NCI-H2107 (cell line): Measurements from ENCODE around the gene ZIC1.

Experiments
- DNase-seq: peaks from one replicate; lab custom pipeline; 2025; lab: John Stamatoyannopoulos, UW

Gene ZIC1

DNA sequence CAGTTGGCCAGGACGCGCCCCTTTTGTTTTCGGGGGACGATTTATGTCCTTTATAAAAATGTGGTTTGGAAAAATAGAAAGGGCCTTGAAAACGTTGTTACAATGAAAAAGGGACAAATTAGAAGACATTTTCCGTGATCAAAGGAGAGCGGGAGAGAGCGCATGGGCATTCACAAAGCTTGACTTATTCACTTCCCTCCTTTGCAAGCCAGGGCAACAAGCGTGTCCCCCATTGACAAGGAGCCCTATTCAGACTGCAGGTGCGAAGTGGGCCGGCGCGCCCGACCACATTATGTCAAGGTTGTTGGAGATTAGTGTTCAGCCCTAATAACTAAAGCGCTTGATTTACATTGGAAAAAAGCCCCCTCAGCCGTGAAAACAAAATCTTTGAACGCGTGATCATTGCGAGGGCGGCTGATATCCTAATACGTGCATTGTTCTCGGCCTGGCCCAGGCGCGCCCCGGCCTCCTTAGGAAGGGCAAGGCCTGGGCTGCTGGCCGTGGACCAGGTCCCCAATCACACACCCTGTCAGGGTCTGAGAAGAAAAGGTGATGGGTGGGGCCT, 28.7 kb upstream of the ZIC1 start:
- no peak for DNase-seq

DNA sequence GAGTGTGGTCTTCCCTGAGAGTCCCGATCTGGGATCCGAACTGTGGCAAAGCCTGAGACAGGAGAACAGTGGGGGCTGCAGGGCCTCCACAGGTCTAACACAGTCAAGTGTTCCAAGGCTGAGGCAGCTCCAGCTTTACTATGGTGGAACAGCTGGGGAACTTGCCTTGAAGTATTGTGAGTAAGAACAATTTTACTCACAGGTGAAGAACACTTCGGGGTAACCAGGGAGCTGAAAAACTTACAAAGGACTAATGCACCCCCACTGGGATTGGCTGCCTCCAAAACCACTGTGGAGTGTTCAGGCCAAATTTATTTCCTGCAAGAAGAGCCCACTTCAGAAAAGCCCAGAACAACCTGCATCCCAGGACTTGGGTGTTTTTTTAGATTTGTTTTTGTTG, 28.2 kb upstream of the ZIC1 start:
- DNase-seq = no peak

DNA sequence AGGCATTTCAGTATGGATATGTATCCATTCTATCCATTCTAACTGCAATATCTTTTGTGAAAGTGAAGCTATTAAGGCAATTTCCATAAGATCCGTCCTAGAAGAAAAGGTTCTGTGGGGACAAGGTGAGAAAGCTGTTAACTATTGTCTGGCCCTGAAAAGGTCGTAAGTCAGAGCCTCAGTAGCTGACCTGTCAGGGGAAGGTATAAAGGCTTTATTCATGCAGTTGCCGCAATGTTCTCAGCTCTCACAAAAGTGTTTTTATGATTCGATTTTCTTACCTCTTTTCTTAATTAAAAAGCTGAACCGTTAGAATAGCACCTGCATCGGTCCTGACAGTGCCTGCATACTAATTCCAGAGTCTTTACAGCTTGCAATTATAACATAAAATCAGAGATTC, 27.6 kb upstream of the ZIC1 start:
- no peak for DNase-seq

DNA sequence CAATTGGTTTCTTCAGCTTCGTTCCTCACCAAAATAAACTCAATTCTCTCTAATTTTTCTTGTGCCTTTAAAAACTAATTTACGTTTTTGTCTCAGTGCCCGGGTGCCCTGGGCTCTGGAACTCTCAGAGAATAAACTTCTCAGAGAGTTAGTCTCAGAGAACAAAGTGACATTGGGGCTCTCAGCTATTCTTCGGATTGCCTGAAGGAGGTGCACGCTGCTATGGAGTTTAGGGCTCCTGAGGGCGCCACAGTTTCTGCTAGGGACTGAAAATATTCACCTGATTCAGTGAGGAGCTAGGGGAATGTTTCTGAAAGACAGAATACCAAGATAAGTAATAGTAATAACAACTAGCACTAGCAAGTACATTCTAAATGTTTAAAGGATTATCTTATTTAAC, 25.5 kb upstream of the ZIC1 start:
- DNase-seq = no peak

DNA sequence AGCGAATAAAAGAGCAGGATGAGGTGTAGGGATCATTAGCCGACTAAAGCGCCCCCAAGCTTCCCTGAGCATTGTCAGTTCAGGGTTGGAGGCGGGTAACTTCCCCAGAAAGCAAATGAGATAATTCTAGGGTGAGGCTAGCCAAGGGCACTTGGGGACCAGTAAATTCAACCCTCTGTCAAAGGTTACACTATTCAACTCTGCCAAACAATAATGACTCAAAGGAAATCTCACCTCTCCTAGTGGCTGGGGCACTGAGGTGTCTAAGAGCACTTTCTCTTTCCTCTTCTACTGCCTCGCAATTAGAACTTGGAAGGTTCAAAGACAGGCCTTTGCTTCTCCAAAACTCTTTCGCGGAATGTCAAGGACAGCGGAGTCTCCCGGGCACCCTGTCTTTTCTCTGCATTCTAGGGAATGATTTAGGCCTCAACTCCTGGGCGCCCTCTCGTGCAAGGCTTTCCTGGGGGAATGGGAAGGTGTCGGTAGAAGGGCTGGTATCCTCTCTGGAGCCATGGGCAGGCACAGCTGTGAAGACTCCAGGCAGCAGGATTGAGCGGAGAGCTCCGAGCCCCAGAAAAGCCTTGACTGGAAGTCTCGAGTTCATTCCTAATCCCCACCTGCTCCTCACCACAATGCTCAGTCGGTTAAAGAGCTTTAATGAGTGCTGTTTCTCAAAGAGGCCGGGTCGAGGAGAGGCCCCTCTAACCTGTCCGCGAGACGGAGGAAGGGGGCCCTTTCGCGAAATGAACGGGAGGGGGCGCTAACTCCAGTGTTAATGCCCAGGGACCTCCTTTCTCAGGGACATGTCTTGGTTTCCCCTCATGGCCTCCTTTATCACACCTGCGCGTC, 24.7 kb upstream of the ZIC1 start:
- no peak for DNase-seq

DNA sequence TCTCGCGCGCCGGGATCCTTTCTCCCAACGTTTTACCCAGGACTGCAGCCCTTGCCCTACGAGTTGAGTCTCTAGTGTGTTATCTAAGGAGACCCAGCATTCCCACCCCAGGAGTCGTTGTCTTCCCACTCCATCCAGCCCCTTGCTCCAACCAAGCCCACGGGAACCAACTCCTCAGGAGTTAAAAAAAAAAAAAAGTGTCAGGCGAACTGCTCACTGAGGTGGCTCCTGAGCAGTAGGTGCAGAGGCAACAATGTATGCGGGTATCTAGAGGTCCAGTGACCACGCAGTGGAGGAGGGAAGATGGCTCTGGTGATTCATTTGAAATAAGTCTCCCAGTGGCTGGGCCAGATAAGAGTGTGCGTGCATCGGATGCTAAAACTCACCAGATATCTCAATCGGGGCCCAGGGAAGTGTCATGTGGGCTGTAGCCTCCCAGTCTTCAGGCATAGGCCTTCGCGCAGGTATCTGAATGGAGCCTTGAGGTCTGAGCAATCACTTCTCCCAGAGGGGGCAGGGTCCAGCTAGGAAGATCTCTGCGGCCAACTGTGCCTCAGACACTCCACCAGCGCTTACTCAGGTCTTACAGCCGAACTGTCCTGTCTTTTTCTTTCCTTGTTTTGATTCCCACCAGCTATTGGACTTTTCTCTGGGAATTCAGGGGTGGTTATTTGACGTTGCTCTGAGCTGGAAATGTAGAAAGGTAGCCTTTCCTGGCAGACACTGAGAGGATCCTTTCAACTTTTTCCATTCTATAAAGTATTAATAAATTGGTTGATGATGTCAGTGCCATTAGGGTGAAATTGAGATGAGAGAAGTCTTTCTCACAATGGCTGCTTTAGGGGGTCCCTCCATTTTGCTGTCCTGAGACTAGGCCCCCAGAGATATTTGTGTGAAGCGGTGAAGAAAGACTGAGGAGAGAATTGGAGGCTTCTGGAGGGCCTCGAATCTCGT, 23.8 kb upstream of the ZIC1 start:
- no peak for DNase-seq

DNA sequence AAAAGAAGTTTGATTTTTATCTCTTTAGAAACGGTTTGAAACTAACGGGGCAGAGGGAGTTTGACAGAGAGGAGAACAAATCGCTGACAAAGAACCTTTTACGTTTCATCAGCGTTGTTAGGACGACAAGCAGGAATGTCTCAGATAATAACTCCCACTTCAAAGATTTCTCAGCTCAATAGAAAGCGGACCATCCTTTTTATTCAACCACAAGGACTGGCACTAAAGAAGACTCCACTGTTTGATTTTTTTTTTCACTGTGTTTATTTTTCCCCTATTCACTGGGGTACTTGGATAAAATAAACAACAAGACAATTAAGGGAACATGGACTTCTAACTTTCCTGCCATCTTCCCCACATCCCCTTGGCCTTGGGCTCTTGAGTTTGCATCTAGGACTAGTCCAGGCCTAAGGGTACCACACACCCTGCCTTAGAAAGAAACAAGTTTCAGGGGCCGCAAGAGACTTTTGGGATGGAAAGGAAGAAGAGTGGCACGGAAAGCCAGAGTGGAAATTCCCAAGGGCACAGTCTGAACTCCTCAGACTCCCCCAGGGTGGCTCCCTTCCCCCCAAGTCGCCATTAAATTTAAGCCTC, 21.8 kb upstream of the ZIC1 start:
- no peak for DNase-seq

DNA sequence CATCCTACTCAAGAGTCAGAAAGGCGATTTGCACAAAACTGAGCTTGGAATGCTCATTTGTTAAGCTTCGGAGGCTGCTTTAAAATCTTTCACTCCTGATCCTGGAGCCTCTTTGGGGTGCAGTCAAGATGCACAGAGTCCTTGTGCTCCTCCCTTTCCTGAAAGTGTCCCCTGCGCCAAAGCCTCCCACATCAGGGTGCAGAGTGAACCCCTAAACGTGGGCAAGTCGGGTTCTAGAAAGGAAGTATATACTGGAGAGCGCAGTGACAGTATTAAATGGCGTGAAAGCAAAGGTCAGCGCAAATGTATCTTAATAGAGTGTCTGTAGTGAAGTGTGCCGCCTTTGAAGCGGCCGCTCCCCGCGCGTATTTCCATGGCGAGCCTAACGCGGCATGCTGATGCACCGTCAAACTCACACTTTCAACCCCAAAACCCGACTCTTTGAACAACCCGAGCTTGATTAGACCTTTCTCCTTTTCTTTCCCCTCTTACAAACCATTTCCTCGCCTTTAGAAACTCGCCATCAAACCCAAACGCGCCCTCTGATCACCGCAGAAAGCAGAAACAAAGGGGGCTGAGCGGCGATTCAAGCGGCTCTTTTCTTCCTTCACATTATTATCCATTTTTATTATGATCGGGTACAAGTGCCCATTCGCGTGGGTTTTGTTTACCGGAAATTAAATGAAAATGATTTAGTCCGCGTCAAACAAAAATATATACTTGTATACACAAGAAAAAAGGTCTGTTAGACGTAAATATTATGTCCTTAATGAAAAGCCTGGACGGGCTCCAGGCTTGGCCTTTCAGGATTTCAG, 21.1 kb upstream of the ZIC1 start:
- DNase-seq = no peak

DNA sequence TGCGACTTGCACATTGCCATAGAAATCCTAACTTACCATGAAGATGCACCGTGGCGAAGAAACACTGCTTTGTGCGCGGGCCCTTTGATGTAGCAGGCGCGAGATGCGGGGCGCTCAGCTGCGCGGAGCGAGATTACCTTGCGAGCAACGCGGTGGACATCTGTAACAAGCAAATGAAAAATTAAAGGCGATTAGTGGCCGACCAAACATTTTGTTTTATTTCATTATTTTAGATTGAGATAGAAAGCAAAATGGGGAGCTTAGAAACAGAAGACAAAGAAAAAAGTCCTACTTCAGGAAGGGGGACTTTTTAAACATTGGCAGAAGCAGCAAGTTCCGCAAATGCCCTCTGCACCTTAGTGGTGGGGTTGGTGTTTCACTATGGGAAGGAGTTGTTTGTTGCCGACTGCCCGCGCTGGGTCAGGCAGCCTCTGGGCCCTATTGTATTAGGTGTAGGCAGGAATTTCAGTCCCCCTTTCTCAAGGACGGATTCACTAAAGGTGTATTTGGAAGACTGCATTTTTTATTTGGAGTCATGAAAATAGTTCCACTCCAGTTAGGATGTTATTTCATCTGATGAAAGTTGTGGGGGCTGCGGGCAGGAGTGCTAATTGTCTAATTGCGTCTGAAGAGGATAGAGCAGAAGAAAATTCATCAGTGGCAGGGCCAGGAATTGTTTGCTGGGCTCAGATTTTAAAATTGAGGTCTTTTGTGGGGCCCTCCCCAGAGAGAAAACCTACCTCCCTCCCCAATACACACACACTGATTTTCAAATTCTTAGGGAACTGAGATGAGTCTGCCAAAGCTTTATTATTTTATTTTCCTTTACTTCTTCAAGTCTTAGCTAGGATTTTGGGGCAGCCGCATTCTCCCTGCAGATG, 20.2 kb upstream of the ZIC1 start:
- DNase-seq = no peak

DNA sequence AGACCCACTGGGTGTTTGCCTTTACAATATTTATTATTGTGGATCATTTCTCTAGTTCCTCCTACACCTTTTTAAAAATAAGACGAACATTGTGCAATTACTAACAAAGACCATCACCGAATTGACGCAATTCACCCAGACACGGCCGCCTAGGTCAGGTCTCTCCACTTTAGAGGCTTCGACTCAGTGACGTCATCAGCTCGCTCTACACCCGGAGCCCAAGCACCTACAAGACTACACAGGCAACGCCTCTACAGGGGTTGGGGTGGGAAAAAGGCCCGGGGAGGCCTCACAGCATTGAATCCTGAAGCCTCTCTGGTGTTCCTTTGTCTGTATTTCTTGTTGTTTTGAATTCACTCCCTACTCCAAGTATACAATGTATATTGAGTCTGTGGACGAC, 19.4 kb upstream of the ZIC1 start:
- no peak for DNase-seq

DNA sequence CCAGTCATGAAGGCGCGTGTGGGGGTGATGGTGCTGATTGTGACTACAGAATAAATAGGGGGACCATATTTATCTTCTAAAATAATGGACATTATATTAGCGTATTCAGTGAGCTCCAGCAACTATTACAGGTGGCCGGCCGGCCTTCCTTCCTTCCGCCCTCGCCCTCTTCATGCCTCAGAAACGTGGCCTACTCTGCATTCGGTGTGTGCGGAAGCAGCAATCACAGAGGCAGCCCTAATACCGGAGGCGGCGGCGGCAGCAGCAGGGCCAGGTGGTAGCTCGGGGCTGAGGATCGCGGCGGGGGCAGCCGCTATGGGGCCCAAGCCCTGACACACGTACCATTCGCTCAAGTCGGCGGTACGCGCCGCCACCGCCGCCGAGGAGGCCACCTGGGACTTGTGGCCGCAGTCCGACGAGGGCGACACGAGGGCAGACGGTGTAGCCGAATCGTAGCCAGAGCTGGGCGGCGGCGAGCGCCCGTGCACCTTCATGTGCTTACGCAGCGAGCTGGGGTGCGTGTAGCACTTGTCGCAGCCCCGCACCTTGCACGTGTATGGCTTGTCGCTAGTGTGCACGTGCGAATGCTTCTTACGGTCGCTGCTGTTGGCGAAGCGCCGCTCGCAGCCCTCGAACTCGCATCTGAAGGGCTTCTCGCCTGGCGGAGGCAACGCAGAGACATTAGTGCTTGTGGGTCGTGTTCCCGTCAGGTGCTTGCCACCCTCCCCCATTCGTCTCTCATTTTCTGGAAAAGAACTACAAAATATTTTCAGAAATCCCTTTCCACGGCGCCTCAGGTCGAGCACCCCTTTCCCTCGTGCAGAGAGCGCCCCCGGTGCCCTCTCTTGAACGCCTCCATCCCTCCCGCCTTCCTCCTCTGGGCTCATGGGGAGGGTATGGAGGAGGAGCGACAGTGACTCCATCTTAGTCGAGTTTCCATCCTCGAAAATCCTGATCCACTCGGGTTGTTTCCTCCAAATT, 18.3 kb upstream of the ZIC1 start:
- no peak for DNase-seq

DNA sequence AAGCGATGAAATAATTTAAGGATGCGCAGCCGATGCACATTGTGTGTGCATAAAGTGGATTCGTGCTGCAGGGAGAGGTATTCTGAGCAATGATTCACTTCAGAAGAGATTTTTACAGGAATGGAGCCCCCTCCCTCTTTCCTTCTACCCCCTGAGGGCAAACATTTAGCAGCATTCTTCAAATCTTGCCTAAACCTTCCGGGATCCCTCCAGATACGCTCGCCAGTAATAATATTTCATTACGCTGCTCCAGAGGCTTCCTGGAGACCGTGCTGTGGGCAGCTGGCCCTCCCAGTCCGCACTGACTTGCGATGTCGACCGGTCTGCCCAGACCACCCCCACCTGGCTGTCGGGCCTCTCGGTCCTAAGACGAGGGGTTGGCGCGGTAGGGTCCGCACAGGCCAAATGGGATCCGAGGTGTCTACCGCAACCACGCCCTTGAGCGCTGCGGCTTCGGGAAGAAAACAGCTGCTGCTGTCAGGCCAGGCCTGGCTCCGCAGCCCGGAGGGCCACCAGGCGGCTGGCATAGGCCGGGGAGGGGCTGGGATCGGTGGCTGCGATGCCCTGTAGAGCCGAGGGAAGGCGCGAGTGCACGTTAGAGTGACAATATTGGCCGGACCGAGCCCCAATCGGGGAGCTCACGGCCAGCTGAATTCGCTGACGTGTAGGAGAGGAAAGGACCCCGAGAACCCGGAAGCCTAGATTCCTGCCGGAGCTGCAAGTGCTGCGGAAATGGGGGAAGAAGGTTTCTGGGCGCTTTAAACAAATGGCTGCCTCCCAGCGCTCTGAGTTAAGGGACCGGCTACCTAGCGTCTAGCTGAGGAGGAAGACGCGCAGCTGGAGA, 17.2 kb upstream of the ZIC1 start:
- no peak for DNase-seq

DNA sequence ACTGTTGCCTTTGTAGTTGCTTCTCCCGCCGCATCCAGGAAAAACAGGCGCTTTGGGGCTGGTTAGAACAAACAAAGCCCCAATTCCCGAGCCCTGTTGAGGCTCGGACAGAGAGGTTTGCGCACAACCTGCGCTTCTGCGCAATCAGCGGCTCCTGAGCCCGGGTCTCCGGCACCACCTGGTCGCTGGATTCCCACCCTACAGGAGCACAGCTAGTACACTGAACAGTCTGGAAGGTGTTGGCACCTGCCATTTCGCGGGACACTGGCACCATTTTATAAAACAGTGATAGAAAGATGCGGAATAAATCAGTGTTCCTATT, 16.6 kb upstream of the ZIC1 start:
- no peak for DNase-seq

DNA sequence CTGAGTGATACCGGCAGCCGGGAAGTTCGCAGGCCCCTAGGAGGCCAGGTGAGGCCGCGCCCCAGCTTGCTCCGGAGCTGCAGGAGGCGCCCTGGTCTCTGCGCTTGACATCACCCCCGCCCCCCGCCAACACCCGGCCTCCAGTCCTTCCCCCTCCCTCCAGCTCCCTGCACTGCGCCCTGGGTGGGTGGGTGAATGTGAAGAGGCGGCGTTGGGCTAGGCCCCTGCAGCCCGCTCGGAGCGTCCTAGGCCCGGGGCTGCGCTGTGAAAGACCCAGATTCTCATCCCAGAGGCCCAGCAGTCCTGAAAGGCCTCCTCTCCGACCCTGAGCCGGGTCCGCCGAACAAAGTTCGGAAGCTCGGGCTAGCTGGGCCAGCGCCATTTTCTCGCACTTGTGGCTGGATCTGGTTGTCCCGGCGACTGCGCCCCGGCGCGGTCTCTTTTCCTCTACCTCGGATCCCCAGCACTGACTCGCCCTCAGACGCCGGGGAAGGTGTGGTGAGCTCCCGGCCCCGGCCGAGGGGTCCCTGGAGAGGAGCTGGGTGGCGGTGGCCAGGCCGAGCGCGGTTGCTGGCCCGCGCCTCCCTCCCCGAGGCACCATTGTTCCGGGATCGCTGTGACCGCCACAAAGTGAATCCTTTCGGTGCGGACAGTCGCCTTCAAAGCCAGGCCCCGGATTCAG, 15.8 kb upstream of the ZIC1 start:
- DNase-seq = no peak

DNA sequence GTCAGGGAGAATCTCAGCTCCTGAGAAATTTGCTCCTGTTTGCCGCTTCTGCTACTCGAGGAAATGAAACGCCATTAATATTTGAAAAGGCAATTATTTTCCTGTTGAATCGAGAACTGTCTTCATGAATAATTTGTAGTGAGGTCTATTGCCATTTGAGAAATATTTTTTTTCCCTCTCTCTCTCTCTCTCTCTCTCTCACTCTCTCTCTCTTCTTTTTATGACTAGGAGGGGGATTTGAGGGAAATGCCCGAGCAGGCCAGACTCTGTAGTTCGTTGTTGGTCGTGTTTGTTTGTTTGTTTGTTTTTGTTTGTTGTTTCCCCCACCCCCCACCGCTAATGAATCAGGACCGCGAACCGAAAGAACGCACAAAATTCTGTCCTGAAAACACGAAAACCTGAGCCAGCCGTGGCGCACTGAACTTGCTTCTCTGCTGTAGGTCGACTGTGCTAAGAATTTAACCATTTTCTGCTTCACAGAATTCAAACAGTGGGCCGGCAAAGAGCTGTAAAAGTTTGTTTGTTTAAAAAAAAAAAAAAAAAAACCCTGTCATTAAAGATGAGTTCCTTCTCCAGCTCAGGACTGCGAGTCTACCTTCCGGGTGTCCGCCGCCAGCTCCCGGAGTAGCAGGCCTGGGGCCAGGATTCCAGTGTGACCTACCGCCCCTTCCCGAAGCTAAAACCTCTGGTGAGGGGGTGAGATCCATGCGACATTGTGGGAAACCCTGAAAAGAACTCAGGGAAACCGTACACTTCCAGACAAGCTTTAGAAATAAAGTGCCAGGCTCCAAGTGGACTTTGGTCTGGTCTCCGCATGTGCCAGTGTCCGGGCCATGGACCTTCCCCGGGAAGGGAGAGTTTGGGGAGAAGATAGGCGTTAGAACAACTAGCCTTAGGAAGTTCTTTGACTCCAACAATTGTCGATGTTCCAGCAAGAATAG, 15.0 kb upstream of the ZIC1 start:
- no peak for DNase-seq

DNA sequence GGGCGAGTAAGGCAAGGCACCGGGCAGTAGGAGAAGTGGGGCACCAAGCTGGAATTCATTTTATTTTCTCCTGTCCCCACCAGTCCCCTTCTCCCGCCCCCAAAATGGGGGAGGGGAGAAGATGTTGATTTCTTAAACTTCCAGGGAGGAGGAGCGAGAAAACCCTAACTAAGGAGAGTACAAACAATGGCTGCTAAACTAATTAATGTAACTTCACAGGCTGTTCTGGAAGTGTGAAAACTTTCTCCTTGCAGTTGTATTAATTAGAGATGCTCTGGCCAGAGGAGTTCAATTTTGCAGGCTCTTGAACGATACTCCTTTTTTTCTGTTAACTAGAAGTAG, 14.3 kb upstream of the ZIC1 start:
- DNase-seq = no peak
